GM12873 (cell line): ENCODE results near the gene SLC25A25.

Experiments used
- TF ChIP-seq, protein P1 (sequence below): IDR thresholded peaks from 2 replicates; pipeline ENCODE4 v1.5.1; 2012; ENCODE audit warnings: low read depth, mild to moderate bottlenecking, moderate library complexity, low read length, control low read depth; ENCODE audit not compliant: insufficient read depth; ENCODE audit errors: missing control alignments

SLC25A25 gene

GRCh38 chr9:128047231-128047630 is 20.8 kb upstream of the SLC25A25 start:
- TF ChIP-seq, protein P1, sequence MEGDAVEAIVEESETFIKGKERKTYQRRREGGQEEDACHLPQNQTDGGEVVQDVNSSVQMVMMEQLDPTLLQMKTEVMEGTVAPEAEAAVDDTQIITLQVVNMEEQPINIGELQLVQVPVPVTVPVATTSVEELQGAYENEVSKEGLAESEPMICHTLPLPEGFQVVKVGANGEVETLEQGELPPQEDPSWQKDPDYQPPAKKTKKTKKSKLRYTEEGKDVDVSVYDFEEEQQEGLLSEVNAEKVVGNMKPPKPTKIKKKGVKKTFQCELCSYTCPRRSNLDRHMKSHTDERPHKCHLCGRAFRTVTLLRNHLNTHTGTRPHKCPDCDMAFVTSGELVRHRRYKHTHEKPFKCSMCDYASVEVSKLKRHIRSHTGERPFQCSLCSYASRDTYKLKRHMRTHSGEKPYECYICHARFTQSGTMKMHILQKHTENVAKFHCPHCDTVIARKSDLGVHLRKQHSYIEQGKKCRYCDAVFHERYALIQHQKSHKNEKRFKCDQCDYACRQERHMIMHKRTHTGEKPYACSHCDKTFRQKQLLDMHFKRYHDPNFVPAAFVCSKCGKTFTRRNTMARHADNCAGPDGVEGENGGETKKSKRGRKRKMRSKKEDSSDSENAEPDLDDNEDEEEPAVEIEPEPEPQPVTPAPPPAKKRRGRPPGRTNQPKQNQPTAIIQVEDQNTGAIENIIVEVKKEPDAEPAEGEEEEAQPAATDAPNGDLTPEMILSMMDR, result no peak

DNA sequence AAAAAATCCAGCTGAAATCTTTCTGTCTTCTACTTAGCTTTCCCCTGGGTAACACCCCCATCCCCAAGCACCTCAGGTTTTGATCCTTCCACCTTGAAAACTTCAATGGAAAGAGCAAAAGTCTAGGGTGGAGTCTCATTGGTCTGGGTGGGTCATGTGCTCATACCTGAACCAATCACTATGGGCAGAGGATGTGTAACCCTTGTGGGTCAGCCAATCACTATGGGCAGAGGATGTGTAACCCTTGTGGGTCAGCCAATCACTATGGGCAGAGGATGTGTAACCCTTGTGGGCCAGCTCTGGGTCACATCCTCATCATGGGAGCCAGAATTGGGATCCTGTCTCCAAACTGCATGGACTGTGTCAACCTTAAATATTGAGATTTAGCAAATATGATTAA is 19.4 kb upstream of the SLC25A25 start:
- TF ChIP-seq, protein P1, result no peak

- TF ChIP-seq, protein P1, result no peak
Measured at GRCh38 chr9:128049843-128050242, 18.2 kb upstream of the SLC25A25 start.

DNA sequence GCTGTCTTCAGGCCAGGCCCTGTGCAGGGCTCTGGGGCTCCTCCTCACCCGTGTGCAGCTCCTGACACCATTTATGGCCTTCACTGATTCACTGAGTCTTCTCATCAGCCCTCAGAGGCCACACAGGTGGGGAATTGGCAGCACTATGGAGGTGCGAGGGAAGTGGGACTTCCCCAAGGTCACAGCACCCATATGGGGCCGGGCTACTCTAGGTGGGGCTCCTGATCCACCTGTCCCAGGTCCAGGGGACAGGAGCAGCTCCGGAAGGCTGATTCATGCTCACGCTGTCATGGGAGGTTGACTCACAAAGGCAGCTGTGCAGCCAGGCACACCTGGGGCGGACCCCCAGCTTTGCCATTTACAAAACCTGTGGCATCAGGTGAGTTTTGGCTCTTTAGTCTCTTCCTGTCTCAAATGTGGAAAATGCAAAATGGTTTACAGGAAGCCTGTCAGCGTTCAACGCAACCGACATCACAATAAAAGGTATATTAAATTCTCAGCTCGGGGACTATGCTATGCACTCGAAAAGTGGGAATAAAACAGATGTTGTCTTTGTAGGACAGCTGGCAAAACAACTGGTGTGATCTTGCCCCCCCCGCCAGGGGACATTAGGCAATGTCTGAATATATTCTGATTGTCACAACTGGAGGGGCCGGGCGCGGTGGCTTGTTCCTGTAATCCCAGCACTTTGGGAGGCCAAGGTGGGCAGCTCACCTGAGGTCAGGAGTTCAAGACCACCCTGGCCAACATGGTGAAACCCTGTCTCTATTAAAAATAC is 15.9 kb upstream of the SLC25A25 start:
- TF ChIP-seq, protein P1, result no peak

- TF ChIP-seq, protein P1, result no peak
Measured at GRCh38 chr9:128053560-128053959, 14.5 kb upstream of the SLC25A25 start.

GRCh38 chr9:128054087-128054486 is 13.9 kb upstream of the SLC25A25 start:
- TF ChIP-seq, protein P1, result no peak

DNA sequence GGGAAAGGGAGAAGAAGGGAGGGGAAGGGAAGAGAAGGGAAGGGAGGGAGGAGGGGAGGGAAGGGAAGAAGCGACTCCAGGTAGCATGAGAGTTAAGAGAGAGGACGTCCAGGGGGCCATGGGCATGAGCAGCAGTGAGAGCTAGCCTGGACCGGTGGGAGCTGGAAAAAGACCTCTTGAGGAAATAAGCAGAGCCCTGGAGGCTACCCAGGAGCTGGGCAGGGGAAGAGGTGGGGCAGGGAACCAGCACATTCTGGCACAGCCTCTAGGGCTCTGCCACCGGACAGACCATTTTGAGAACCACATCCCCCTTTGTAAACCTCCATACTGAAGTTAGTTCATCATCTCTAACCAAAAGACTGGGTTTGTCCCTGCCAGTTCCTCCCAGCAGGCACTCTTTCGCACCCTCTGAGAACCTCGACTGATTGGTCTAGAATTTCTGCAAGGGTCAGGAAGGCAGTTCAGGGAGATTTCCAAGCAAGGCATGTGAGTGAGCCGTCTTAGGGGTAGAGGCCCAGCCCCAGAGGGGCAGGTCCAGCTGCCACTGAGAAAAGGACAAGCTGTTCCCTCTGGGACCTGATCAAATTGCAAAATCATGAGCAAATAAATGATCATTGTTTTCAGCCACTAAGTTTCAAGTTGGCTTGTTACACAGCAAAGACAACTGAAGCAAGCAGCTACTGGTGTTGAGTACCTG is 12.5 kb upstream of the SLC25A25 start:
- TF ChIP-seq, protein P1, result no peak
